H1 (cell line): ENCODE measurements around the gene CCDC80. TPM values are rescaled to one million over a fixed set of nuclear protein-coding genes. Genes with fewer than 3 reads are reported as not detected.
A peak's percentile ranks its signal among the peaks of the same experiment; 100 is the strongest.

Experiments
- CHD7 ChIP-seq: fragments of 300-600 bp; sonication (generic); IDR thresholded peaks from 2 replicates; pipeline ENCODE4 v1.7.1; 2012; ENCODE audit warnings: low read length, moderate library complexity, mild to moderate bottlenecking, inconsistent platforms; ENCODE audit not compliant: insufficient replicate concordance
- CTCF ChIP-seq, 3 experiments: IDR thresholded peaks; 1 replicate in 2 of 3; 2 replicates in 1 of 3; pipeline versions ENCODE4 v1.5.1 to v1.6.1; 2011; ENCODE audit warnings: low read length in 3 of 3, mild to moderate bottlenecking in 3 of 3, inconsistent platforms in 2 of 3, low read depth in 1 of 3, moderate library complexity in 1 of 3; ENCODE audit not compliant: insufficient read depth in 1 of 3; ENCODE audit errors: control extremely low read depth in 1 of 3
- HDAC2 ChIP-seq, 2 experiments: fragments of 300-600 bp in 1 of 2; sonication (generic) in 1 of 2; IDR thresholded peaks; 2 replicates each; pipeline ENCODE4 v1.6.1; 2011 to 2012; ENCODE audit warnings: low read depth in 2 of 2, low read length in 2 of 2, mild to moderate bottlenecking in 2 of 2, moderate library complexity in 2 of 2, borderline replicate concordance in 1 of 2, inconsistent platforms in 1 of 2
- JUN ChIP-seq: IDR thresholded peaks from 2 replicates; pipeline ENCODE4 v1.6.1; 2011; ENCODE audit warnings: low read depth, mild to moderate bottlenecking, improper control_type of control experiment, low read length
- KDM5A ChIP-seq: fragments of 200-600 bp; IDR thresholded peaks from 2 replicates; pipeline ENCODE4 v1.7.1; 2012; ENCODE audit warnings: mild to moderate bottlenecking, low read length, inconsistent platforms, mixed read lengths
- MAX ChIP-seq: IDR thresholded peaks from 2 replicates; pipeline ENCODE4 v1.6.1; 2012; ENCODE audit warnings: inconsistent platforms
- POLR2A ChIP-seq, 2 experiments: IDR thresholded peaks; 1 replicate in 1 of 2; 2 replicates in 1 of 2; pipeline ENCODE4 v1.6.1; 2011; ENCODE audit warnings: low read depth in 2 of 2, low read length in 2 of 2, mild to moderate bottlenecking in 2 of 2; ENCODE audit errors: control extremely low read depth in 1 of 2
- RNF2 ChIP-seq: fragments of 200-900, 300-1000 bp; sonication (generic); IDR thresholded peaks from 2 replicates; pipeline ENCODE4 v1.7.1; 2016; ENCODE audit warnings: borderline replicate concordance, low read depth, mild to moderate bottlenecking, antibody characterized with exemption, low read length; ENCODE audit not compliant: poor library complexity, severe bottlenecking; ENCODE audit errors: missing control alignments
- polyA plus RNA-seq, 7 experiments: library from polyadenylated mRNA; depleted of rRNA in 3 of 7; stranded (reverse) in 5 of 7; unstranded in 2 of 7; fragments of >200 nt in 5 of 7; fragments of 200-250 nt in 2 of 7; gene quantifications; 1 replicate in 5 of 7; 2 replicates in 1 of 7; 4 replicates in 1 of 7; pipeline versions ENCODE4 v1.2.1 to v1.2.3, GENCODE V29; 2011 to 2013; ENCODE audit warnings: missing spikeins in 2 of 7, mixed read lengths in 2 of 7
- total RNA-seq: library from RNA; stranded (reverse); fragmentation: NEBNext Ultra II Directional; extraction: Animal tissue kit (Norgen Biotek cat#: 25700); gene quantifications from 2 replicates; pipeline ENCODE4 v1.2.1, GENCODE V29; 2021

Gene CCDC80
- total and polyA plus RNA-seq, 2 of the 8 experiments (the other 6 are each of a cell fraction or from before 2014, with no cell fraction given), result 1.1 to 12.9 TPM

- TF ChIP-seq CHD7 (no peak), KDM5A (no peak), HDAC2 (IDR thresholded peaks at IDR 0.05; ENCODE audit: borderline replicate concordance in 1 of 2, low read depth in 2 of 2, low read length in 2 of 2) (no peak), MAX (no peak), RNF2 (no peak), CTCF (IDR thresholded peaks at IDR 0.05; ENCODE audit: control extremely low read depth in 1 of 3, insufficient read depth in 1 of 3, low read depth in 1 of 3, low read length in 3 of 3) (peak in 2 of 3 experiments; percentile 6 to 29; a peak in 2 of 4 replicates), JUN (no peak), POLR2A (IDR thresholded peaks at IDR 0.05; ENCODE audit: control extremely low read depth in 1 of 2, low read depth in 2 of 2, low read length in 2 of 2) (no peak)
These were observed 90.1 kb downstream of the CCDC80 start (continued) for GRCh38 chr3:112550859-112551258.
